Renal cortical epithelial cell (primary cell): ENCODE data around the gene CNTN1. TPM values are rescaled to one million over a fixed set of nuclear protein-coding genes. Genes with fewer than 3 reads are reported as not detected.

Experiments used
- DNase-seq: peaks from one replicate; pipeline ENCODE4 v3.0.0-alpha.2; 2011; ENCODE audit warnings: low read depth
- total RNA-seq: library from RNA; depleted of rRNA; stranded (reverse); fragments of >200 nt; gene quantifications from 2 replicates; pipeline ENCODE4 v1.2.3, GENCODE V29; 2014

CNTN1 gene
- total RNA-seq, 1 donor from 2014 or later, result 2.0 TPM

GRCh38 chr12:41108032-41108431 is 415.8 kb downstream of the CNTN1 start:
- no peak for DNase-seq

- DNase-seq, result no peak
Observed at GRCh38 chr12:41112903-41113302, 420.7 kb downstream of the CNTN1 start.

GRCh38 chr12:41120211-41120610 is 428.0 kb downstream of the CNTN1 start:
- peak; percentile 43 for DNase-seq

GRCh38 chr12:41121374-41121773 is 429.1 kb downstream of the CNTN1 start:
- no peak for DNase-seq
